ENCODE data around the gene SPRR1A.

DNA sequence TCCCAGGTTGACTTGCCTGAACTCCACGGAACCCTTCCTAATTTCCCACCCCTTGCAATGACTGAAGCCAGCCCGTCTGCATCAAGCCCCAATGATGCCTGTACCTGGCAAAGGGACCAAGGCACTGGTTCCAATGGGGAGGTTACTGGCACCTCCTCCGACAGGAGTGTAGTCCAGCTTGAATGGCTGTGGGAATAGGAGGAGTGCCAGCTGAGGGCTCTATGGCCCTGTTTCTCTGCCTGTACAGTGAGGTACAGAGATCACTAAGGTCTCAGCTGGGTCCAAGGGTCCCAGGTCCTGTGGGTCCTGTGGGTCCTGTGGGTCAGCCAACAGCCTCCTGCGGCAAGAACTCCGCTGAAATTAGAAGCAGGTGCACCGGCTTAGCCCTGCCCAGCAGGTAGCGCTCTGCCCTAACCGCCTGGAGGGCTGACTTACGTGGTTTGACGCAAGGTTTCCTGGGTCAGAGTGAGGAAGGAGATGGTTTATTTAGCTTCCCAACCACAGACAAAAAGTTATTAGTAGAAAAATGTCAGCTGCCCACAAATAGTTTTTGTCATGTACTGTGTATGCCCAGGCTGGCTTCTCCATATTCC, 23.3 kb upstream of the SPRR1A start:
- TF ChIP-seq, protein P1, sequence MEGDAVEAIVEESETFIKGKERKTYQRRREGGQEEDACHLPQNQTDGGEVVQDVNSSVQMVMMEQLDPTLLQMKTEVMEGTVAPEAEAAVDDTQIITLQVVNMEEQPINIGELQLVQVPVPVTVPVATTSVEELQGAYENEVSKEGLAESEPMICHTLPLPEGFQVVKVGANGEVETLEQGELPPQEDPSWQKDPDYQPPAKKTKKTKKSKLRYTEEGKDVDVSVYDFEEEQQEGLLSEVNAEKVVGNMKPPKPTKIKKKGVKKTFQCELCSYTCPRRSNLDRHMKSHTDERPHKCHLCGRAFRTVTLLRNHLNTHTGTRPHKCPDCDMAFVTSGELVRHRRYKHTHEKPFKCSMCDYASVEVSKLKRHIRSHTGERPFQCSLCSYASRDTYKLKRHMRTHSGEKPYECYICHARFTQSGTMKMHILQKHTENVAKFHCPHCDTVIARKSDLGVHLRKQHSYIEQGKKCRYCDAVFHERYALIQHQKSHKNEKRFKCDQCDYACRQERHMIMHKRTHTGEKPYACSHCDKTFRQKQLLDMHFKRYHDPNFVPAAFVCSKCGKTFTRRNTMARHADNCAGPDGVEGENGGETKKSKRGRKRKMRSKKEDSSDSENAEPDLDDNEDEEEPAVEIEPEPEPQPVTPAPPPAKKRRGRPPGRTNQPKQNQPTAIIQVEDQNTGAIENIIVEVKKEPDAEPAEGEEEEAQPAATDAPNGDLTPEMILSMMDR (IDR thresholded peaks at IDR 0.05; ENCODE audit: low read depth, low read length), result peak; percentile 83
- no peak for TF ChIP-seq EZH2phosphoT487 (IDR thresholded peaks at IDR 0.05; ENCODE audit: low read depth)

Data from OCI-LY3 (cell line).